Measurements from ENCODE around the gene DDX52. TPM values are rescaled to one million over a fixed set of nuclear protein-coding genes. Genes with fewer than 3 reads are reported as not detected.

The DDX52 gene
- total and polyA plus RNA-seq, 2 of the 8 experiments (the other 6 are each of a cell fraction or from before 2014, with no cell fraction given), result 10.0 to 45.9 TPM

DNA sequence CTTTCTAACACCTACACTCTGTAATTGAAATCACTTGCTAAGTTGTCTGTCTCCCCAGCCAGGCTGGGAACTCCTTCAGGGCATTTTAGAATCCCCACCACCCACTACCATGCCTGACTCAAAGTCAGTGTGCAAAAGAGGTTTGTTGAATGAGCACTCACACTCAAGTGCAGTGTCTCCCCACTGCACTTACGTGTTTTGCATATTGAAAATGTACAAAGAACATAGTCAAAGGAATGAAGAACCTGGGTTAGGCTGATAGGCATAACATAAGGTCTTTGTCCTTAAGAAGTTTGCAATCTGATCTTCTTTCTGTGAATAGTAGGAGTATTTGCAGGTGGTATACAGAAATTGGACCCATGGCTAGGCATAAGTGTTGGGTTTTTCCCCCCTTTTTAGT lies 33.8 kb upstream of the DDX52 start (continued):
- no peak for TF ChIP-seq EZH2 (IDR thresholded peaks at IDR 0.05; ENCODE audit: low read depth, low read length, severe bottlenecking)
- no peak for TF ChIP-seq ZNF274 (IDR thresholded peaks at IDR 0.05; ENCODE audit: borderline replicate concordance, extremely low read depth, low read length)
- no peak for TF ChIP-seq EP300 (IDR thresholded peaks at IDR 0.05; ENCODE audit: borderline replicate concordance in 1 of 2, low read depth in 2 of 2, low read length in 2 of 2)
- no peak for TF ChIP-seq CHD1 (IDR thresholded peaks at IDR 0.05; ENCODE audit: low read depth, low read length)
- no peak for TF ChIP-seq ASH2L (IDR thresholded peaks at IDR 0.05; ENCODE audit: low read length)

All from H1 (cell line).